Endodermal cell (in vitro differentiated cells): ENCODE measurements around the gene S100Z. TPM values are rescaled to one million over a fixed set of nuclear protein-coding genes. Genes with fewer than 3 reads are reported as not detected.

Experiments
- DNase-seq: peaks from one replicate; pipeline ENCODE4 v3.0.0-alpha.2; 2017
- H3K27ac ChIP-seq: 2 replicates; pipeline ENCODE4 v1.5.1; 2013; ENCODE audit warnings: mild to moderate bottlenecking, low read depth, low read length, moderate library complexity
- H3K27me3 ChIP-seq: 2 replicates; pipeline ENCODE4 v1.6.1; 2013; ENCODE audit warnings: mild to moderate bottlenecking, low read length, moderate library complexity; ENCODE audit not compliant: insufficient read depth, control insufficient read depth, poor library complexity, severe bottlenecking
- H3K36me3 ChIP-seq: 2 replicates; pipeline ENCODE4 v1.7.0; 2013; ENCODE audit warnings: mild to moderate bottlenecking, low read length, moderate library complexity; ENCODE audit not compliant: control insufficient read depth, insufficient read depth
- H3K4me1 ChIP-seq: one replicate; pipeline ENCODE4 v1.7.0; 2013; ENCODE audit warnings: low read length; ENCODE audit not compliant: control insufficient read depth, insufficient read depth
- H3K4me3 ChIP-seq: 2 replicates; pipeline ENCODE4 v1.5.1; 2013; ENCODE audit warnings: mild to moderate bottlenecking, low read length, moderate library complexity
- H3K9ac ChIP-seq: 2 replicates; pipeline ENCODE4 v1.6.1; 2013; ENCODE audit warnings: mild to moderate bottlenecking, low read length, moderate library complexity; ENCODE audit not compliant: poor library complexity, severe bottlenecking; ENCODE audit errors: extremely low read depth
- H3K9me3 ChIP-seq: 2 replicates; pipeline ENCODE4 v1.6.1; 2013; ENCODE audit warnings: mild to moderate bottlenecking, low read length, moderate library complexity; ENCODE audit not compliant: control insufficient read depth
- H3K27ac Mint-ChIP-seq: 2 replicates; pipeline ENCODE4 v1.8.0; 2020; ENCODE audit warnings: mixed read lengths
- H3K27me3 Mint-ChIP-seq: 2 replicates; pipeline ENCODE4 v1.8.0; 2021; ENCODE audit warnings: mild to moderate bottlenecking, mixed read lengths; ENCODE audit not compliant: insufficient read depth
- H3K36me3 Mint-ChIP-seq: 2 replicates; pipeline ENCODE4 v1.8.0; 2020; ENCODE audit warnings: low read depth, mixed read lengths
- H3K4me1 Mint-ChIP-seq: 2 replicates; pipeline ENCODE4 v1.8.0; 2020; ENCODE audit warnings: mixed read lengths
- H3K4me3 Mint-ChIP-seq: 2 replicates; pipeline ENCODE4 v1.8.0; 2020; ENCODE audit warnings: mild to moderate bottlenecking, moderate library complexity, mixed read lengths
- H3K9me3 Mint-ChIP-seq: 2 replicates; pipeline ENCODE4 v1.8.0; 2020; ENCODE audit warnings: mild to moderate bottlenecking, mixed read lengths
- WGBS, 2 experiments: methylation state at CpG; one replicate each; pipeline versions ENCODE4 v1.1.5 to v1.1.7; 2013; ENCODE audit warnings: missing lambda C conversion rate in 2 of 2, mixed read lengths in 1 of 2; ENCODE audit not compliant: insufficient coverage in 1 of 2, insufficient read length in 1 of 2; 5-methylcytosine and 5-hydroxymethylcytosine counted together
- total RNA-seq, 2 donors: library from RNA; stranded (reverse); fragmentation: NEBNext Ultra II Directional in 1 of 2; extraction: Animal tissue kit (Norgen Biotek cat#: 25700) in 1 of 2; gene quantifications; 2 replicates in 1 of 2; 3 replicates in 1 of 2; pipeline ENCODE4 v1.2.1, GENCODE V29; 2021
- TF ChIP-seq, protein P1 (sequence below): fragments of 200-600 bp; sonication (generic); conservative IDR thresholded peaks from 2 replicates; pipeline ENCODE4 v1.5.0; 2021; ENCODE audit warnings: antibody characterized with exemption, mild to moderate bottlenecking

S100Z gene
- total RNA-seq, 2 donors from 2014 or later, result 17.2 to 18.3 TPM

DNA sequence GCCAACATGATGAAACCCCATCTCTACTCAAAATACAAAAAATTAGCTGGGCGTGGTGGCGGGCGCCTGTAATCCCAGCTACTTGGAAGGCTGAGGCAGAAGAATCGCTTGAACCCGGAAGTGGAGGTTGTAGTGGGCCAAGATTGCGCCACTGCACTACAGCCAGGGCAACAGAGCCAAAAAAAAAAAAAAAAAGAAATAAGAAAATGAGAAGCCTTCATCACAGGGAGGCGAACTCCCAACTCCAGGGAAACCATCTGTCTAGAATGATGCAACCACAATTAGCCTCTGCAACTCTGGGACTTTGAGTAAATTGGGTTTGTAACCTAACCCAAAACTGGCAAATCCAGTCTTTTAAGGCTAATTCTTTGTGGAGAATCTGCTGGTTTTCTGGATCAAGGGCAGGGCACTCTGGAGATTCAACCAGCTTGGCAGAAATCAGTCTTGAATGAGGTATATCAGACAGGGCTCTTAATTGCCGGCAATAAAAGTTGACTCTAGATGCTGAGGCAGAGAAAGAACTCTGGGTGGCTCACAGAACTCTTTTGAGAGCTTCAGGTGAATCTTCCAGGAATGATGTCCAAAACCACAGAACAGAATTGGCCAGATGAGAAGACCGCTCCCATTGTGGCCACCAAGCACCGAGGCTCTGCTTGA lies 9.9 kb downstream of the S100Z start:
- Mint-ChIP-seq H3K4me1 (no peaks in the 10 kb centered on the region), H3K4me3 (no peak overlapping the region), H3K9me3 (peaks cover 9% of the 10 kb centered on the region), H3K36me3 (peaks cover 4% of the 10 kb centered on the region), H3K27ac (no peak overlapping the region), H3K27me3 (no peaks in the 10 kb centered on the region)
- no peaks in the 10 kb centered on the region for H3K27me3 ChIP-seq
- no peak overlapping the region for H3K9ac ChIP-seq
- TF ChIP-seq, protein P1, sequence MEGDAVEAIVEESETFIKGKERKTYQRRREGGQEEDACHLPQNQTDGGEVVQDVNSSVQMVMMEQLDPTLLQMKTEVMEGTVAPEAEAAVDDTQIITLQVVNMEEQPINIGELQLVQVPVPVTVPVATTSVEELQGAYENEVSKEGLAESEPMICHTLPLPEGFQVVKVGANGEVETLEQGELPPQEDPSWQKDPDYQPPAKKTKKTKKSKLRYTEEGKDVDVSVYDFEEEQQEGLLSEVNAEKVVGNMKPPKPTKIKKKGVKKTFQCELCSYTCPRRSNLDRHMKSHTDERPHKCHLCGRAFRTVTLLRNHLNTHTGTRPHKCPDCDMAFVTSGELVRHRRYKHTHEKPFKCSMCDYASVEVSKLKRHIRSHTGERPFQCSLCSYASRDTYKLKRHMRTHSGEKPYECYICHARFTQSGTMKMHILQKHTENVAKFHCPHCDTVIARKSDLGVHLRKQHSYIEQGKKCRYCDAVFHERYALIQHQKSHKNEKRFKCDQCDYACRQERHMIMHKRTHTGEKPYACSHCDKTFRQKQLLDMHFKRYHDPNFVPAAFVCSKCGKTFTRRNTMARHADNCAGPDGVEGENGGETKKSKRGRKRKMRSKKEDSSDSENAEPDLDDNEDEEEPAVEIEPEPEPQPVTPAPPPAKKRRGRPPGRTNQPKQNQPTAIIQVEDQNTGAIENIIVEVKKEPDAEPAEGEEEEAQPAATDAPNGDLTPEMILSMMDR, result no peak
- no peak overlapping the region for H3K4me3 ChIP-seq
- H3K9me3 ChIP-seq, result peaks cover 17% of the 10 kb centered on the region
- DNase-seq, result no peak
- H3K27ac ChIP-seq, result no peak overlapping the region
- no peaks in the 10 kb centered on the region for H3K36me3 ChIP-seq
- no peaks in the 10 kb centered on the region for H3K4me1 ChIP-seq
- WGBS, 2 experiments, result 96% methylated on average over 6 to 10 of the region's 10 CpGs

DNA sequence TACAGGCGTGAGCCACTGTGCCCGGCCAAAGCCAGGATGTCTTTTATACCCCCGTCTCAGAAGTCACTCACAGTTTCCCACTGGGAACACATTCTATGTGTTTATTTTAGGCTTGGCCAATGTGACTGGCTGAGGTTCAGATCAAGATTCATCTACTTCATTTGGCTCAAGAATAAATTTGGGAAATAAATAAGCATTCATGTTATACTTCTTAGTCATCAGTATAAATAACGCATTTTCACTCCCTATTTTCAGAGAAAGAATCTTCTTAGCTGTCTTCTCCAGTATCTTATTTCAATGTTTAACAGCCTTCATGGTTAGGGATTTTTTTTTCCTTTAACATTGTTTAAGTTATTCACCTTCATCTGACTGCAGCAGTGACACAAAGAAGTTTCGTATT lies 11.8 kb downstream of the S100Z start:
- H3K27me3 ChIP-seq, result no peaks in the 10 kb centered on the region
- no peak for DNase-seq
- Mint-ChIP-seq H3K27ac (no peak overlapping the region), H3K4me1 (no peaks in the 10 kb centered on the region), H3K27me3 (no peaks in the 10 kb centered on the region), H3K36me3 (no peaks in the 10 kb centered on the region), H3K4me3 (no peak overlapping the region), H3K9me3 (no peaks in the 10 kb centered on the region)
- no peaks in the 10 kb centered on the region for H3K9me3 ChIP-seq
- TF ChIP-seq, protein P1, result no peak
- no peak overlapping the region for H3K9ac ChIP-seq
- H3K36me3 ChIP-seq, result no peaks in the 10 kb centered on the region
- H3K4me3 ChIP-seq, result no peak overlapping the region
- no peak overlapping the region for H3K27ac ChIP-seq
- no peaks in the 10 kb centered on the region for H3K4me1 ChIP-seq
- WGBS, 2 experiments, result 92 to 96% methylated on average over 4 to 5 of the region's 5 CpGs

DNA sequence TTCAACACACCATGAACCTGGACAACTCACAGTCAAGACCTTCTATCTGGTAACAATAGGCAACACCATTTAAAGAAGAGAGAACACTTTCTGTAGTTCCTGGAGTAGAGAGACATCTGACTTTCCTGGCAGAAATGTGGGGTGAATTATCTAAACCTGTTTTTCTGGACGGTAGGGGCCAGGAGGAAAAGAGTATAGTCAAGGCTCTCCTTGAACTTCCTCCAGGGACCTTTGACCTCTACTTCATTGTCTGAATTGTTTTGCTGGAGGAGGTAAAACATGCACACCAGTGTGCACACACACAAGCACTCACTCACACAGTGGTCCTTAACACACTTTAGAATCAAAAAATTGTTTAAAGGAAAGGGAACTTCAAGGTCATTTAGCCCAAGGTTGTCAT lies 13.2 kb downstream of the S100Z start:
- TF ChIP-seq, protein P1, result no peak

More for the DNA sequence above, 13.2 kb downstream of the S100Z start:
- no peak overlapping the region for H3K4me3 ChIP-seq
- H3K36me3 ChIP-seq, result no peaks in the 10 kb centered on the region
- H3K27ac Mint-ChIP-seq, result no peak overlapping the region
- 63% methylated on average over 1 of the region's 1 CpG; no CpG with 5 or more reads in 1 of the 2 experiments for WGBS, 2 experiments
- H3K4me1 ChIP-seq, result no peaks in the 10 kb centered on the region
- H3K27me3 Mint-ChIP-seq, result no peaks in the 10 kb centered on the region
- H3K9me3 Mint-ChIP-seq, result no peaks in the 10 kb centered on the region
- no peaks in the 10 kb centered on the region for H3K27me3 ChIP-seq
- H3K4me1 Mint-ChIP-seq, result no peaks in the 10 kb centered on the region
- H3K9ac ChIP-seq, result no peak overlapping the region
- DNase-seq, result no peak
- no peak overlapping the region for H3K27ac ChIP-seq
- no peak overlapping the region for H3K4me3 Mint-ChIP-seq
- no peaks in the 10 kb centered on the region for H3K9me3 ChIP-seq
- H3K36me3 Mint-ChIP-seq, result no peaks in the 10 kb centered on the region
